Measurements from ENCODE around the gene PPM1L. TPM values are rescaled to one million over a fixed set of nuclear protein-coding genes. Genes with fewer than 3 reads are reported as not detected.

The PPM1L gene
- total RNA-seq, 4 donors from 2014 or later = 30.8 to 88.1 (median 52.7) TPM

- Histone ChIP-seq H3K4me1 (peaks cover 10 to 40% (median 36%) of the 10 kb centered on the region in 4 donors), H3K4me3 (peak overlapping the region; percentile 89 to 94 (median 92)), H3K27me3 (no peaks in the 10 kb centered on the region), H3K36me3 (no peaks in the 10 kb centered on the region), H3K27ac (replicated peaks in 1 of 4) (peak overlapping the region; percentile 92 to 97 (median 96)), H3K9me3 (no peaks in the 10 kb centered on the region)
- intact Hi-C loops (cut with DNase I) = no loop called here
- DNase-seq (ENCODE audit: extremely low spot score) = no peak
- 25% methylated on average over 2 of the region's 2 CpGs for WGBS
- TF ChIP-seq POLR2A (IDR thresholded peaks at IDR 0.05; ENCODE audit: low read depth) (no peak), CTCF (IDR thresholded peaks at IDR 0.05) (no peak), POLR2AphosphoS5 (IDR thresholded peaks at IDR 0.05) (no peak), EP300 (IDR thresholded peaks at IDR 0.05) (no peak)
Observed at GRCh38 chr3:160753953-160754352, 2.1 kb upstream of the PPM1L start.

- intact Hi-C loops (cut with DNase I) = no loop called here
- no peaks in the 10 kb centered on the region for H3K27me3 ChIP-seq
- no peak for DNase-seq (ENCODE audit: extremely low spot score)
- under 1% methylated on average over 27 of the region's 27 CpGs for WGBS
- no peaks in the 10 kb centered on the region for H3K9me3 ChIP-seq
- TF ChIP-seq EP300 (IDR thresholded peaks at IDR 0.05) (no peak), CTCF (IDR thresholded peaks at IDR 0.05) (no peak), POLR2AphosphoS5 (IDR thresholded peaks at IDR 0.05) (no peak)
- H3K36me3 ChIP-seq = no peaks in the 10 kb centered on the region
- H3K4me1 ChIP-seq = peaks cover 10 to 44% (median 40%) of the 10 kb centered on the region in 4 donors
- peak overlapping the region; percentile 92 to 97 (median 96) for H3K27ac ChIP-seq (replicated peaks in 1 of 4)
- H3K4me3 ChIP-seq = peak overlapping the region; percentile 89 to 94 (median 92)
Observed at GRCh38 chr3:160754371-160754854, 1.6 kb upstream of the PPM1L start.

GRCh38 chr3:160754855-160755747 lies 930 bp upstream of the PPM1L start:
- Histone ChIP-seq H3K36me3 (no peaks in the 10 kb centered on the region), H3K27ac (replicated peaks in 1 of 4) (peak overlapping the region; percentile 92 to 97 (median 96)), H3K4me3 (peak overlapping the region; percentile 89 to 94 (median 92)), H3K9me3 (no peaks in the 10 kb centered on the region), H3K4me1 (peaks cover 10 to 50% (median 43%) of the 10 kb centered on the region in 4 donors), H3K27me3 (no peaks in the 10 kb centered on the region)
- TF ChIP-seq CTCF (IDR thresholded peaks at IDR 0.05) (no peak), EP300 (IDR thresholded peaks at IDR 0.05) (no peak), POLR2A (IDR thresholded peaks at IDR 0.05; ENCODE audit: low read depth) (peak; percentile 29), POLR2AphosphoS5 (IDR thresholded peaks at IDR 0.05) (peak; percentile 85 to 89)
- WGBS = 0% methylated on average over 18 of the region's 85 CpGs
- intact Hi-C loops (cut with DNase I) = loop anchor here (5.0 kb wide), 4 partner anchors 52 to 188 kb away; partner anchors contain the start of gene KPNA4
- peak; percentile 97 for DNase-seq (ENCODE audit: extremely low spot score)

- peak overlapping the region; percentile 92 to 97 (median 96) for H3K27ac ChIP-seq (replicated peaks in 1 of 4)
Observed at GRCh38 chr3:160757233-160758106, 1.4 kb downstream of the PPM1L start.

More at GRCh38 chr3:160757233-160758106, 1.4 kb downstream of the PPM1L start:
- intact Hi-C loops (cut with DNase I) = loop anchor here (5.0 kb wide), 4 partner anchors 50 to 190 kb away; partner anchors contain the start of gene KPNA4
- DNase-seq (ENCODE audit: extremely low spot score) = no peak
- peak overlapping the region; percentile 89 to 94 (median 92) for H3K4me3 ChIP-seq
- WGBS = 33% methylated on average over 18 of the region's 20 CpGs
- peaks cover 10 to 64% (median 49%) of the 10 kb centered on the region in 4 donors for H3K4me1 ChIP-seq
- no peaks in the 10 kb centered on the region for H3K9me3 ChIP-seq
- no peaks in the 10 kb centered on the region for H3K36me3 ChIP-seq
- no peaks in the 10 kb centered on the region for H3K27me3 ChIP-seq
- TF ChIP-seq POLR2A (IDR thresholded peaks at IDR 0.05; ENCODE audit: low read depth) (no peak), POLR2AphosphoS5 (IDR thresholded peaks at IDR 0.05) (no peak), EP300 (IDR thresholded peaks at IDR 0.05) (no peak), CTCF (IDR thresholded peaks at IDR 0.05) (no peak)
